GM18505 (cell line): ENCODE measurements around the gene CORO6.

ENCODE experiments used
- ATAC-seq: cut with Tn5 transposase; IDR thresholded peaks from one replicate; pipeline ENCODE4 v1.9.1; 2021; ENCODE audit not compliant: unreplicated experiment
- POLR2A ChIP-seq: IDR thresholded peaks from 4 replicates; pipeline ENCODE4 v1.6.1; 2011; ENCODE audit warnings: borderline replicate concordance; ENCODE audit not compliant: insufficient read depth, insufficient read length; ENCODE audit errors: extremely low read depth

Gene CORO6

GRCh38 chr17:29579866-29580771 is 42.6 kb downstream of the CORO6 start:
- no peak for TF ChIP-seq POLR2A
- peak; percentile 69 for ATAC-seq

- ATAC-seq: no peak
- no peak for TF ChIP-seq POLR2A
Observed at GRCh38 chr17:29578626-29579485, 43.9 kb downstream of the CORO6 start.

- no peak for TF ChIP-seq POLR2A
- ATAC-seq: no peak
Observed at GRCh38 chr17:29577385-29578211, 45.1 kb downstream of the CORO6 start.

GRCh38 chr17:29577001-29577370 is 45.7 kb downstream of the CORO6 start:
- TF ChIP-seq POLR2A: no peak
- ATAC-seq: no peak

- no peak for ATAC-seq
- TF ChIP-seq POLR2A: no peak
Observed at GRCh38 chr17:29576214-29577000, 46.3 kb downstream of the CORO6 start.

GRCh38 chr17:29575511-29576213 is 47.0 kb downstream of the CORO6 start:
- ATAC-seq: no peak
- TF ChIP-seq POLR2A: no peak

- TF ChIP-seq POLR2A: no peak
- ATAC-seq: no peak
Observed at GRCh38 chr17:29574732-29575510, 47.8 kb downstream of the CORO6 start.

GRCh38 chr17:29573871-29574731 is 48.6 kb downstream of the CORO6 start:
- ATAC-seq: no peak
- TF ChIP-seq POLR2A: no peak

GRCh38 chr17:29573558-29573869 is 49.2 kb downstream of the CORO6 start:
- ATAC-seq: no peak
- no peak for TF ChIP-seq POLR2A

- no peak for ATAC-seq
- TF ChIP-seq POLR2A: no peak
Observed at GRCh38 chr17:29572691-29573557, 49.8 kb downstream of the CORO6 start.
